K562 (cell line): ENCODE measurements around the gene TMEM132D. TPM values are rescaled to one million over a fixed set of nuclear protein-coding genes. Genes with fewer than 3 reads are reported as not detected.

ENCODE experiments used
- ATAC-seq: fragments of 200-7000 bp; cut with Tn5 transposase; 3 replicates; pipeline ENCODE4 v1.9.1; 2020; ENCODE audit warnings: moderate library complexity
- BruUV-seq: library from RNA; stranded (reverse); fragments of 400-500 nt; replicated peaks from 2 replicates; lab custom pipeline; 2021; lab: Mats Ljungman, UMichigan
- CTCF ChIA-PET: fragments of 300-600 bp; formaldehyde crosslinking; extraction: SDS; loops from one replicate; lab custom pipeline; 2021; ENCODE audit warnings: low intra/inter-chr PET ratio; lab: Yijun Ruan, JAX
- POLR2A ChIA-PET: fragments of 300-600, 350-650 bp; sonication (Branson Sonifier 250); formaldehyde crosslinking; extraction: SDS; loops from one replicate; lab custom pipeline; 2021; ENCODE audit warnings: antibody characterized with exemption, inconsistent platforms; lab: Yijun Ruan, JAX
- DNase-seq, 4 experiments: peaks; one replicate each; pipeline versions ENCODE4 v3.0.0 to v3.0.0-alpha.2; 2011 to 2018; ENCODE audit warnings: low spot score in 3 of 4, mixed read lengths in 3 of 4; ENCODE audit errors: extremely low read depth in 1 of 4
- FAIRE-seq: peaks from 2 replicates; lab custom pipeline; 2011; peaks lifted over from hg19 to GRCh38; lab: Jason Lieb, UNC
- H2AFZ ChIP-seq: 2 replicates; pipeline ENCODE4 v1.6.0; 2011; ENCODE audit warnings: low read depth, low read length, control low read depth, inconsistent platforms
- H3K27ac ChIP-seq: fragments of 200-600 bp; 3 replicates; pipeline ENCODE4 v1.8.0; 2011; ENCODE audit warnings: low read depth, mild to moderate bottlenecking, control low read depth, inconsistent platforms, low read length, moderate library complexity, mixed read lengths; ENCODE audit errors: extremely low read depth
- H3K27me3 ChIP-seq, 2 experiments: fragments of 300-600 bp in 1 of 2; 2 replicates in 1 of 2; 3 replicates in 1 of 2; pipeline versions ENCODE4 v1.6.0 to v1.8.0; 2011; ENCODE audit warnings: inconsistent platforms in 2 of 2, low read length in 2 of 2, mild to moderate bottlenecking in 1 of 2, mixed read lengths in 1 of 2, moderate library complexity in 1 of 2; ENCODE audit not compliant: control insufficient read depth in 2 of 2, insufficient read depth in 2 of 2
- H3K36me3 ChIP-seq: fragments of 300-600 bp; 3 replicates; pipeline ENCODE4 v1.8.0; 2011; ENCODE audit warnings: mild to moderate bottlenecking, low read length, inconsistent platforms; ENCODE audit not compliant: control insufficient read depth, insufficient read depth
- H3K4me1 ChIP-seq, 2 experiments: fragments of 200-600 bp in 1 of 2; replicated peaks in 1 of 2; 2 replicates in 1 of 2; 3 replicates in 1 of 2; pipeline versions ENCODE4 v1.5.1 to v1.8.0; 2011; ENCODE audit warnings: inconsistent platforms in 2 of 2, low read length in 2 of 2, mild to moderate bottlenecking in 1 of 2, mixed read lengths in 1 of 2, moderate library complexity in 1 of 2; ENCODE audit not compliant: control insufficient read depth in 2 of 2, insufficient read depth in 2 of 2
- H3K4me2 ChIP-seq: 2 replicates; pipeline ENCODE4 v1.6.1; 2011; ENCODE audit warnings: low read length, control low read depth, inconsistent platforms, mixed read lengths; ENCODE audit not compliant: insufficient read depth
- H3K4me3 ChIP-seq: fragments of 200-600 bp; sonication (generic), shearing (Covaris generic); 2 replicates; pipeline ENCODE4 v1.5.1; 2016; ENCODE audit warnings: control low read depth, inconsistent platforms
- H3K79me2 ChIP-seq: fragments of 200-600 bp; 3 replicates; pipeline ENCODE4 v1.8.0; 2011; ENCODE audit warnings: low read length, inconsistent platforms; ENCODE audit not compliant: control insufficient read depth, insufficient read depth
- H3K9ac ChIP-seq, 2 experiments: 2 replicates each; pipeline versions ENCODE4 v1.6.0 to v1.6.1; 2011; ENCODE audit warnings: low read depth in 2 of 2, low read length in 2 of 2, control low read depth in 1 of 2, inconsistent platforms in 1 of 2, mild to moderate bottlenecking in 1 of 2, mixed read lengths in 1 of 2; ENCODE audit not compliant: insufficient read depth in 1 of 2
- H3K9me1 ChIP-seq: one replicate; pipeline ENCODE4 v1.6.0; 2011; ENCODE audit warnings: inconsistent platforms, mild to moderate bottlenecking, low read length, moderate library complexity; ENCODE audit not compliant: control insufficient read depth, insufficient read depth
- H3K9me3 ChIP-seq: replicated peaks from 2 replicates; pipeline ENCODE4 v1.5.1; 2011; ENCODE audit warnings: low read depth, low read length, inconsistent platforms; ENCODE audit not compliant: control insufficient read depth, insufficient read depth
- H4K20me1 ChIP-seq: replicated peaks from 2 replicates; pipeline ENCODE4 v1.6.1; 2011; ENCODE audit warnings: low read length, inconsistent platforms, mixed read lengths; ENCODE audit not compliant: control insufficient read depth, insufficient read depth
- BCL6 ChIP-seq: fragments of 250-450 bp; sonication (Bioruptor Pico); IDR thresholded peaks from 2 replicates; pipeline ENCODE4 v1.4.0; 2020
- CBFA2T3 ChIP-seq: fragments of 450-650 bp; IDR thresholded peaks from 2 replicates; pipeline ENCODE4 v1.6.1; 2017
- CHCHD3 ChIP-seq: fragments of 250-450 bp; sonication (Bioruptor Pico); IDR thresholded peaks from 2 replicates; pipeline ENCODE4 v2.1.2; 2022; ENCODE audit warnings: mild to moderate bottlenecking
- CSDE1 ChIP-seq, 2 experiments: fragments of 450-650 bp; IDR thresholded peaks; 2 replicates each; pipeline ENCODE4 v1.6.1; 2016; ENCODE audit warnings: mild to moderate bottlenecking in 1 of 2
- CXXC5 ChIP-seq: fragments of 250-450 bp; sonication (Bioruptor Pico); IDR thresholded peaks from 2 replicates; pipeline ENCODE4 v1.8.0; 2022; ENCODE audit warnings: inconsistent platforms, mild to moderate bottlenecking, moderate library complexity
- GABPA ChIP-seq: fragments of 200-800 bp; sonication (Bioruptor generic); conservative IDR thresholded peaks from 2 replicates; pipeline ENCODE4 v1.6.1; 2016; ENCODE audit warnings: low read depth, missing genetic modification characterization, missing compliant biosample characterization
- HMGN3 ChIP-seq: IDR thresholded peaks from 2 replicates; pipeline ENCODE4 v1.6.1; 2011; ENCODE audit warnings: borderline replicate concordance, low read depth, mild to moderate bottlenecking, mixed read lengths, low read length; ENCODE audit not compliant: insufficient read length; ENCODE audit errors: extremely low read depth
- JUN ChIP-seq, 2 experiments: sonication (generic) in 1 of 2; formaldehyde crosslinking in 1 of 2; IDR thresholded peaks; 2 replicates each; pipeline versions ENCODE4 v1.6.1 to v1.8.0; 2012 to 2022; ENCODE audit warnings: borderline replicate concordance in 2 of 2, mild to moderate bottlenecking in 2 of 2, improper control_type of control experiment in 1 of 2, low read depth in 1 of 2, low read length in 1 of 2, missing genetic modification reagents in 1 of 2
- POLR3A ChIP-seq: IDR thresholded peaks from 2 replicates; pipeline ENCODE4 v1.6.1; 2011; ENCODE audit warnings: borderline replicate concordance, mild to moderate bottlenecking, moderate library complexity; ENCODE audit not compliant: insufficient read length, insufficient read depth; ENCODE audit errors: extremely low read depth
- RBM14 ChIP-seq: fragments of 200-400 bp; formaldehyde crosslinking; IDR thresholded peaks from 2 replicates; pipeline ENCODE4 v1.6.1; 2018; ENCODE audit warnings: low read depth, mild to moderate bottlenecking, low read length, moderate library complexity, borderline replicate concordance; ENCODE audit not compliant: insufficient read depth
- TEAD4 ChIP-seq, 2 experiments: sonication (generic) in 1 of 2; formaldehyde crosslinking in 1 of 2; IDR thresholded peaks; 2 replicates each; pipeline versions ENCODE4 v1.6.1 to v1.8.0; 2012 to 2022; ENCODE audit warnings: borderline replicate concordance in 1 of 2, inconsistent platforms in 1 of 2, low read length in 1 of 2, mild to moderate bottlenecking in 1 of 2, missing genetic modification reagents in 1 of 2
- YY1 ChIP-seq, 3 experiments: IDR thresholded peaks; 2 replicates each; pipeline ENCODE4 v1.6.1; 2011; ENCODE audit warnings: low read length in 2 of 3, mild to moderate bottlenecking in 2 of 3, moderate library complexity in 2 of 3, borderline replicate concordance in 1 of 3, control low read depth in 1 of 3, low read depth in 1 of 3; ENCODE audit not compliant: insufficient read depth in 3 of 3, insufficient replicate concordance in 2 of 3, control insufficient read depth in 1 of 3, insufficient read length in 1 of 3; ENCODE audit errors: extremely low read depth in 1 of 3
- ZKSCAN3 ChIP-seq: fragments of 250-450 bp; sonication (Bioruptor Pico); IDR thresholded peaks from 2 replicates; pipeline ENCODE4 v1.4.0; 2020
- ZNF121 ChIP-seq: sonication (generic); formaldehyde crosslinking; conservative IDR thresholded peaks from 2 replicates; pipeline ENCODE4 v1.8.0; 2022; ENCODE audit warnings: missing genetic modification reagents
- WGBS: fragments of 100-300 bp; shearing (Covaris generic); methylation state at CpG from one replicate; pipeline ENCODE4 v1.1.6; 2016; ENCODE audit warnings: low coverage, mixed read lengths; ENCODE audit not compliant: insufficient coverage; ENCODE audit errors: missing lambda C conversion rate; 5-methylcytosine and 5-hydroxymethylcytosine counted together
- in situ Hi-C: fragments of 300-500 bp; cut with MboI; formaldehyde crosslinking; loops from 4 replicates; pipeline ENCODE4 v1.15.0; 2018; ENCODE audit warnings: inconsistent platforms, mixed read lengths
- intact Hi-C: fragments of 100-400 bp; cut with micrococcal nuclease; formaldehyde crosslinking; loops from 2 replicates; pipeline ENCODE4 v1.14.2; 2022
- polyA plus RNA-seq, 8 experiments: library from polyadenylated mRNA; depleted of rRNA in 4 of 8; stranded (reverse) in 5 of 8; unstranded in 3 of 8; fragments of >200 nt; fragmentation: Nextera tagmentation in 2 of 8; fragmentation: Illumina TruSeq in 1 of 8; extraction: Ambion mirVana in 2 of 8; extraction: Trizol in 1 of 8; gene quantifications; 2 replicates each; pipeline versions ENCODE4 v1.2.1 to v1.2.3, GENCODE V29; 2011 to 2014; ENCODE audit warnings: inconsistent platforms in 1 of 8, missing spikeins in 1 of 8
- total RNA-seq, 7 experiments: library from RNA; depleted of rRNA in 6 of 7; stranded (reverse); fragments of >200 nt in 6 of 7; fragmentation: Illumina TruSeq in 2 of 7; extraction: Trizol in 2 of 7; gene quantifications; 2 replicates each; pipeline versions ENCODE4 v1.2.1 to v1.2.3, GENCODE V29; 2011 to 2021; ENCODE audit warnings: low replicate concordance in 1 of 7
- TF ChIP-seq, protein P1 (sequence below): fragments of 450-650 bp; IDR thresholded peaks from 2 replicates; pipeline ENCODE4 v1.6.1; 2018; ENCODE audit not compliant: partially characterized antibody
- TF ChIP-seq, protein P2 (sequence below): fragments of 450-650 bp; formaldehyde crosslinking; IDR thresholded peaks from 2 replicates; pipeline ENCODE4 v1.4.0; 2020; ENCODE audit warnings: mild to moderate bottlenecking, moderate library complexity

Gene TMEM132D
- total and polyA plus RNA-seq, 9 of the 15 experiments (the other 6 are each of a cell fraction or from before 2014, with no cell fraction given): not detected

DNA sequence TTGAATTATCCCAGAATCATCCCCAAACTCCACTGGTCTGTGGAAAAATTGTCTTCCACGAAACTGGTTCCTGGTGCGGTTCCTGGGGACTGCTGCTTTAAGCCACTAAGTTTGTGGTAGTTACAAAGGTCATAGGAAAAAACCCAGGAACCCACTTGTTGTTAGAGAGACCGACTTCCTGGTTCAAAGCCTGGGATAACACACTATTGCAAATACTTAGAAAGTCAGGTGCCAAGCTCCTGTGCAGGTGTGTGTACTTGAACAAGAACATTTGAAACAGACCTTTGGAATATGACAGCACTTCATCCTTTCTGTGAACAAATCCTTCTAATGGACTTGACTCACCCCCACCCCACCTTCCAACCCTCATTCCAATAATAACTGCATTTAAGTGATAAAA is 530.9 kb downstream of the TMEM132D start:
- Histone ChIP-seq H2AFZ (no peak overlapping the region), H3K4me3 (no peak overlapping the region), H3K36me3 (no peaks in the 10 kb centered on the region), H3K4me2 (no peak overlapping the region), H3K9me3 (no peaks in the 10 kb centered on the region), H3K27me3 (no peaks in the 10 kb centered on the region), H3K9me1 (no peaks in the 10 kb centered on the region), H4K20me1 (no peaks in the 10 kb centered on the region), H3K4me1 (no peaks in the 10 kb centered on the region), H3K79me2 (no peaks in the 10 kb centered on the region), H3K9ac (no peak overlapping the region), H3K27ac (no peak overlapping the region)
- ATAC-seq (no peak), FAIRE-seq (no peak), DNase-seq (no peak)
- BruUV-seq: no TSS peak
- WGBS: 0% methylated on average over 3 of the region's 3 CpGs
- no peak for TF ChIP-seq ZNF121 (CRISPR knock-in tag)
- TF ChIP-seq ZKSCAN3: no peak
- no peak for TF ChIP-seq CBFA2T3
- no peak for TF ChIP-seq GABPA (tag)
- no peak for TF ChIP-seq RBM14
- TF ChIP-seq, protein P1, sequence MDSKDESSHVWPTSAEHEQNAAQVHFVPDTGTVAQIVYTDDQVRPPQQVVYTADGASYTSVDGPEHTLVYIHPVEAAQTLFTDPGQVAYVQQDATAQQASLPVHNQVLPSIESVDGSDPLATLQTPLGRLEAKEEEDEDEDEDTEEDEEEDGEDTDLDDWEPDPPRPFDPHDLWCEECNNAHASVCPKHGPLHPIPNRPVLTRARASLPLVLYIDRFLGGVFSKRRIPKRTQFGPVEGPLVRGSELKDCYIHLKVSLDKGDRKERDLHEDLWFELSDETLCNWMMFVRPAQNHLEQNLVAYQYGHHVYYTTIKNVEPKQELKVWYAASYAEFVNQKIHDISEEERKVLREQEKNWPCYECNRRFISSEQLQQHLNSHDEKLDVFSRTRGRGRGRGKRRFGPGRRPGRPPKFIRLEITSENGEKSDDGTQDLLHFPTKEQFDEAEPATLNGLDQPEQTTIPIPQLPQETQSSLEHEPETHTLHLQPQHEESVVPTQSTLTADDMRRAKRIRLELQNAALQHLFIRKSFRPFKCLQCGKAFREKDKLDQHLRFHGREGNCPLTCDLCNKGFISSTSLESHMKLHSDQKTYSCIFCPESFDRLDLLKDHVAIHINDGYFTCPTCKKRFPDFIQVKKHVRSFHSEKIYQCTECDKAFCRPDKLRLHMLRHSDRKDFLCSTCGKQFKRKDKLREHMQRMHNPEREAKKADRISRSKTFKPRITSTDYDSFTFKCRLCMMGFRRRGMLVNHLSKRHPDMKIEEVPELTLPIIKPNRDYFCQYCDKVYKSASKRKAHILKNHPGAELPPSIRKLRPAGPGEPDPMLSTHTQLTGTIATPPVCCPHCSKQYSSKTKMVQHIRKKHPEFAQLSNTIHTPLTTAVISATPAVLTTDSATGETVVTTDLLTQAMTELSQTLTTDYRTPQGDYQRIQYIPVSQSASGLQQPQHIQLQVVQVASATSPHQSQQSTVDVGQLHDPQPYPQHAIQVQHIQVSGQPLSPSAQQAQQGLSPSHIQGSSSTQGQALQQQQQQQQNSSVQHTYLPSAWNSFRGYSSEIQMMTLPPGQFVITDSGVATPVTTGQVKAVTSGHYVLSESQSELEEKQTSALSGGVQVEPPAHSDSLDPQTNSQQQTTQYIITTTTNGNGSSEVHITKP: no peak
- no peak for TF ChIP-seq HMGN3
- no peak for TF ChIP-seq TEAD4 (IDR thresholded peaks at IDR 0.05; ENCODE audit: low read length)
- no peak for TF ChIP-seq TEAD4 (CRISPR knock-in tag; IDR thresholded peaks at IDR 0.05; ENCODE audit: borderline replicate concordance)
- TF ChIP-seq CSDE1 (IDR thresholded peaks at IDR 0.05): no peak
- no peak for TF ChIP-seq CXXC5 (CRISPR knock-in tag)
- no peak for TF ChIP-seq POLR3A
- no peak for TF ChIP-seq YY1 (IDR thresholded peaks at IDR 0.05; ENCODE audit: borderline replicate concordance in 1 of 3, control insufficient read depth in 1 of 3, extremely low read depth in 1 of 3, insufficient read depth in 3 of 3, insufficient read length in 1 of 3, insufficient replicate concordance in 2 of 3, low read depth in 1 of 3, low read length in 2 of 3)
- TF ChIP-seq CHCHD3 (CRISPR knock-in tag): no peak
- TF ChIP-seq JUN (IDR thresholded peaks at IDR 0.05; ENCODE audit: borderline replicate concordance, low read depth, low read length): no peak
- no peak for TF ChIP-seq JUN (CRISPR knock-in tag; IDR thresholded peaks at IDR 0.05; ENCODE audit: borderline replicate concordance)
- TF ChIP-seq, protein P2, sequence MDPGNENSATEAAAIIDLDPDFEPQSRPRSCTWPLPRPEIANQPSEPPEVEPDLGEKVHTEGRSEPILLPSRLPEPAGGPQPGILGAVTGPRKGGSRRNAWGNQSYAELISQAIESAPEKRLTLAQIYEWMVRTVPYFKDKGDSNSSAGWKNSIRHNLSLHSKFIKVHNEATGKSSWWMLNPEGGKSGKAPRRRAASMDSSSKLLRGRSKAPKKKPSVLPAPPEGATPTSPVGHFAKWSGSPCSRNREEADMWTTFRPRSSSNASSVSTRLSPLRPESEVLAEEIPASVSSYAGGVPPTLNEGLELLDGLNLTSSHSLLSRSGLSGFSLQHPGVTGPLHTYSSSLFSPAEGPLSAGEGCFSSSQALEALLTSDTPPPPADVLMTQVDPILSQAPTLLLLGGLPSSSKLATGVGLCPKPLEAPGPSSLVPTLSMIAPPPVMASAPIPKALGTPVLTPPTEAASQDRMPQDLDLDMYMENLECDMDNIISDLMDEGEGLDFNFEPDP (CRISPR knock-in tag): no peak
- no peak for TF ChIP-seq BCL6
- in situ Hi-C loops (no loop called here), intact Hi-C loops (no loop called here)
- POLR2A ChIA-PET: no interaction called here
- CTCF ChIA-PET: no interaction called here
